ENCODE data around the gene C1QTNF7.

GRCh38 chr4:15428611-15429010 is 778 bp downstream of the C1QTNF7 start:
- TF ChIP-seq CTCF (conservative IDR thresholded peaks at IDR 0.05) (no peak), ZFX (IDR thresholded peaks at IDR 0.05) (no peak)
